ENCODE data around the gene SAV1.

The SAV1 gene

DNA sequence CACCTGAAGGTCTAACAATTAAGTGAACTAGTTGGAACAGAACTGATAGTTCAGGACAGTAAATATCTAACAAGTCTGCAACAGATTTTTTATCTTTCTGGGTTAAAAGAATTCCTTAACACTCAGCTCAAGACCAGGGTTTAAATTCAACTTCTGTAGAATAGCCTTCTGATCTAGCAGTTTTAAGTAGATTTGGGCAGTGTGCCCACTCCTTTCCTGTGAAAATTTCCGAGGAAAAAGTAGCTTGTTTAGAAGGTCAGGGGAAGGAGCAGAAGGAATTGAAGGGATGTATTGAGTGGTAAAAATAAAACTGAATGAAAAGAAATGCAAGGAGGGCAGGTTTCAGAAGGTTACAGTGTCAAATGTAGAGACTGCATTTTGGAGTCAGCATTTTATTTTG is 62.3 kb downstream of the SAV1 start:
- DNase-seq, result no peak

DNA sequence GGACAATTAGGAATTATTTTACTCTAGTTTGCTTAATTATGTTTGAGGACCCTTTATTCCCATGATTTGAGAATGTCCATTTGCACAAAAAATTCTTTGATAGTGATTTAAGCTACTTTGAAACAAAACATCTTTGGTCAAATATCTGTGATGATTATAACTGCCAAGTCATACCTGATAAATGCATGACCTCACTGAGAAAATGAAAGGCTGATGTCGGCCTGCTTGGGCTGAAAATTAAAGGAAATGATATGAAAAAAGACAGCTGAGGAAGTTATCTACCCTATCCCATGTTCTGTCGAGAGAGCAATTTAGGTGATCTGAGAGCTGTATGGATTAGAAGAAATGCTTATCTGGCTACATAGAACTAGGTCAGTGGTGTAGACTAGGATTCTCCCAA is 64.5 kb downstream of the SAV1 start:
- DNase-seq, result no peak

DNA sequence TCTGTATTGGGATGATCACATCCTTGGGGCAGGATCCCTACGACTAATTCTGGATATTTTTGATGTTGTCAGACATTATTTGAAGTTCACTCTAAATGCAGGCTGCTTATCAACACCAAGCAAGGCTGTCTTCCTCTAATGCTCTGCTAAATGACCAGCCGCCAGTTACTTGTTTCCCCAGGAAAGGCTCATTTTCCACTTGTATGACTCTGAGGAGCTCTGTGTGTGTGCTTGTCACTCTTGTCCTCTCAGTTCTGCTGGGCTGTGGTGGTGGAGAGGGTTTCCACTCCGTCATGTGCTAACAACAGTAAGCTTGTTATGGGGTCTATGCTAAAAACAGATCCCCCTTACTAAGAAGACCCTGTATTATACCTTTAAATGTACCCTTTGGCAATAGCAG is 66.1 kb downstream of the SAV1 start:
- DNase-seq, result no peak

DNA sequence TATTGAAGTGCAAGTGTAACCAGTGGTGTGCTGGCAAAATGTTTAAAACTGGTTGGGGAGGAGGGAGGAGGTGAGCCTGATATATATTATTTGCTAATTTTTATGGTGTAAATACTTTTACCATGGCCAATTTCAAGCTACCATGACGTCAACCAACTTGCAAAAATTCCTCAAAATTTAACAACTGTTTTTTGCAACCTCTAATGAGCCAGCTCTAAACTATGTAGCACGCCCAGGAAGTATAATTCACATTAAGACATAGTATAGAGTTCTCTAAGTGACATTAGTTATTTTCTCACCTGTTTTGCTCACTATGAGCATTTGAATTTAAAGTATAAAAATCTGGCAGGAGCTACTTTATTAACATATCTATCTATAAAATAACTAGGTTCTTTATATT is 66.7 kb downstream of the SAV1 start:
- no peak for DNase-seq

DNA sequence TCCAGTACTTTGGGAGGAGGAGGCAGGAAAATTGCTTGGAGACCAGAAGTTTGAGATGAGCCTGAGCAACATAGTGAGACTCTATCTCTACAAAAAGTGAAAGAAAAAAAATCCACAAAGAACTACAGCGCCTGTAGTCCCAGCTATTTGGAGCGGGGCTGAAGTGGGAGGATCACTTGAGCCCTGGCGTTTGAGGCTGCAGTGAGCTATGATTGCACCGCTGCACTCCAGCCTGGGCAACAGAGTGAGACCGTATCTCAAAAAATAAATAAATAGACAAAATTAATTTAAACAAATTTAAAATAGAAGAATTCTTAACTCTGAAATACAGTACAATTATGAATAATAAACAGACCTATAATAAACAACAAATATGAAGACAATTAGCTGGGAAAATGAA is 67.3 kb downstream of the SAV1 start:
- DNase-seq, result no peak

DNA sequence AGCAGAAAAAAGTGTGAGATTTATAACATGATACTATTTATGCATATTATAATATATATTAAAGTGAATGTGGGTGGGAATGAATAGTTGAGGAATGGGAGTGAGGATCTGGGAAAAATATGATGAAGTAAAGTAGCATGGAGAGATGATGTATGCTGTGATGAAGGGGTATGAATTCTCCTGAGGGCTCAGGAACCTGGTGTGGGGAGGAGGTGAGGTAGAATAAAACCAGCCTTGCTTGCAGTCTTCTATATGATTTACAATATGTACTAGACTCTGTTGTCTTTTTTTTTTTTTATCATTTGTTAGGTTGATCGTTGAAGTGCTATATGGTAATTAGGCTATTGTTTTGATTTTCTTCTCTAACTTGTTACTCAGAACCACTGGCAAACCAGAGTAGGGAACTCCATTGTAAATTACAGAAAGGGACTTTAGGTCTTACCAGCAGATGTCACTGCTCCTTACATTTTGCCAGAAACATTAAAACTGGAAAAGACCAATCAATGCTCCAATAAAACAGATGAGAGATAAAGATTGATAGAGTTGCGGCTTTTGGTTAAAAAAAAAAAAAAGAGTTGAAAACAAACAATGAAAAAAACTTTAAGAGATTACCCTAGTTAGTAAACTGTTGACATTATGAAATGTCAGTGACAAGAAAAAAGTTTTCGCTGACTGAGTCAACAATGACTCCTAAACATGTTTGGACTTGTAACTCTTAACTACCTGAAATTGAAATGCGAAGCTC is 68.2 kb downstream of the SAV1 start:
- DNase-seq, result no peak

DNA sequence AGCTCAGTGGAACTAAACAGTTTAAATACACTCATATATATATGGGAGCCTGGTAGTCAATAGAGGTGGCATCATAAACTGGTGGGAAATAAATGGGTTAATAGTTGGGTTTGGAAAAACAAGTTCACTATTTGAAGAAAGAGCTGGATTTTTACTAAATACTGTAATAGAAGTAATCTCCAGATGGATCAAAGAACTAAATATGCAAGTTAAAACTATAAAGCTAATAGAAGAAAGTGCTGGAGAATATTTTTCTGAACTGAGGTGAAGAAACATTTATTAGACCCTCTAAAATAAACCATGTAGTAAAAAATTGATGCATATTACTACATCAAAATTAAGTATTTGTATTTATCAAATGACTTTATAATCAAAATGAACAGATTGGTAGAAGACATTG is 69.3 kb downstream of the SAV1 start:
- no peak for DNase-seq

DNA sequence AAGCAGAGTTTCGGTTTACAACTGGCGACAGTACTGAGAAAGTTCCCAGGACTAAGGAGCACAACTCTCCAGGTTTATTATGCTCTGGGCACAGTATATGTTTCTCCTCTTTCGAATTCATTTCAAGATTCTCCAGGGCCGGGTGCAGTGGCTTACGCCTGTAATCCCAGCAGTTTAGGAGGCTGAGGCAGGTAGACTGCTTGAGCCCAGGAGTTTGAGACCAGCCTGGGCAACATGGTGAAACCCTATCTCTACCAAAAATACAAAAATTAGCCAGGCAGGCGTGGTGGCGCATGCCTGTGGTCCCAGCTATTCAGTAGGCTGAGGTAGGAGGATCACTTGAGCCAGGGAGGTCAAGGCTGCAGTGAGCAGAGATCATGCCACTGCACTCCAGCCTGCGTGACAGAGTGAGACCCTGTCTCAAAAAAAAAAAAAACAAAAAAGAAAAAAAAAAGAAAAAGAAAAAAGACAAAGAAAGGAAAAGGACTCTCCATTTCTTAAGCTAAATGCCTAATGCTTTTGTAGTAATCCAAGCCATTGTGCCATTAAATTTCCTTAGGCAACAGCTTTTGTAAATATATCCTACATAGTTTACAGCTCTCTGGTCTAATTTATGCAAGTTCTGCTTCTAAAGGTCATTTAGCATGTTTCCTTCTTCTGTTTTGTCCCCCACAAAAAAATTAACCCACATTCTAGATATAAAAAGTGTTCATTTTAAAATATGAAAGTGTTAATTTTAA is 73.4 kb downstream of the SAV1 start:
- no peak for DNase-seq

DNA sequence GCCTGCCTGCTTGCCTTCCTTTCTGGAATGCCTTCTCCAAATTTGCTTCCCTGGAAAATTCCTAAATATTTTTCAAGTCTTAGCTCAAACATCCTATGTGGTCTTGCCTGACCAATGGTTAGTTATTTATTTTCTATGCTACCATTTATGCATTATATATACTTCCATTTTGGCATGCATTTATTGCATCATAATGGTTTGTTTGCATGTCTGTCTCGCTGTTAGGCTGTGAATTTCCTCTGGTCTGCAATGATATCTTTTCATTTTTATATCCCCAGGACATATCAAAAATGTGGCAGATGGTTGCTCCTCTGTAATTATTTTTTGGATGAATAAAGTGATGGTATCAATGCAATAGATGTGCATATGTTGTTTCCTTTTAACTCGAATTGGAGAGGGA is 77.6 kb downstream of the SAV1 start:
- DNase-seq, result no peak
